Measurements from ENCODE around the gene PTGFR.

The PTGFR gene

DNA sequence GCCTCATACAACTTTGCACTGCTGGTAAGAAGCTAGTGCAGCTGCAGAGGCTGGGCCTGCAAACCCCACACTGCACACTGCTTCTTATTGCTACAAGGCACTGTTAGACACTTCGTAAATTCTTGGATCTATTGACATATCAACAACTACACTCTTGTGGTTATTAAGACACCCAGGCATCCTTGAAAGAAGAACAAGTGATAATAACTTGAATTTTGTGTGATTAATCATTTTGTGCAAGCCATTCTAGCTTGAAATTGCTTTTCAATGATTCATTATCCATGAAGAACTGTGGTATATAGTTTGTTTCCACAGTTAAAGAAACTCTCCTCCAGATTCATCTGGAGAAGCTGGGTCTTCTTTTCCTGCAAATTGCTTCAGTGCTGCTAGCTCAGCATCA lies 95.8 kb downstream of the PTGFR start:
- H3K27me3 ChIP-seq (ENCODE audit: insufficient read depth, low read length): no peaks in the 10 kb centered on the region
- no peak overlapping the region for H2AFZ ChIP-seq (ENCODE audit: low read length, unreplicated experiment)
- H3K4me3 ChIP-seq (ENCODE audit: low read depth, low read length): no peak overlapping the region
- H3K79me2 ChIP-seq (ENCODE audit: control insufficient read depth, insufficient read depth, low read length, unreplicated experiment): no peaks in the 10 kb centered on the region
- peaks cover 6% of the 10 kb centered on the region for H3K4me1 ChIP-seq (ENCODE audit: control insufficient read depth, insufficient read depth, low read length, unreplicated experiment)
- H3K27ac ChIP-seq (ENCODE audit: low read depth, low read length): no peak overlapping the region
- no peaks in the 10 kb centered on the region for H3K36me3 ChIP-seq (ENCODE audit: insufficient read depth, low read length)

DNA sequence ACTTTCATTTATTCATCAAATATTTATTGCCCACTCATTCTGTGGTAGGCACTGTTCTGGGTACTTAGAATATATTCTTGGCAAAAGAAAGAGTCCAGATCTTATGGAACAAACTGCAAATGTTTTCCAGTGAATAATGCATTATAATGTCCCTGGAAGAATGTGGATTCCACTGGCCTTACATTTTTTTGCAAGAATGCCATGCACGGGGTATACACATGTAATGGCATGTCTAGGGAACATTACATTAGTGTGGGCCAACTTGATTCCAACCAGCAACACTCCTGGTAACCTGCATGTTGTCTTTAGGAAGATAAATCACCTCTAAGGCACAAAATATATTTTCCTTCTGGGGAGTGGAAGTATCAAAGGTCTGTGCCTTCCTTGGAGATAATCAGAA lies 96.4 kb downstream of the PTGFR start:
- Histone ChIP-seq H3K36me3 (ENCODE audit: insufficient read depth, low read length) (no peaks in the 10 kb centered on the region), H3K79me2 (ENCODE audit: control insufficient read depth, insufficient read depth, low read length, unreplicated experiment) (no peaks in the 10 kb centered on the region), H3K27me3 (ENCODE audit: insufficient read depth, low read length) (no peaks in the 10 kb centered on the region), H3K4me3 (ENCODE audit: low read depth, low read length) (no peak overlapping the region), H3K27ac (ENCODE audit: low read depth, low read length) (no peak overlapping the region), H2AFZ (ENCODE audit: low read length, unreplicated experiment) (no peak overlapping the region), H3K4me1 (ENCODE audit: control insufficient read depth, insufficient read depth, low read length, unreplicated experiment) (peaks cover 9% of the 10 kb centered on the region)
